Memory B cell (primary cell): Measurements from ENCODE around the gene ATXN7L1.

ENCODE experiments used
- ATAC-seq: fragments of 150-1000 bp; cut with Tn5 transposase; 2 replicates; pipeline ENCODE4 v1.10.0; 2021; ENCODE audit warnings: low read depth, mild to moderate bottlenecking, moderate library complexity
- DNase-seq, 2 donors: peaks; one replicate each; pipeline ENCODE4 v3.0.0; 2022; ENCODE audit warnings: low spot score in 2 of 2
- H3K27ac Mint-ChIP-seq: one replicate; pipeline ENCODE4 v1.8.0; 2022; ENCODE audit warnings: mild to moderate bottlenecking, moderate library complexity, mixed read lengths
- H3K27me3 Mint-ChIP-seq: one replicate; pipeline ENCODE4 v1.8.0; 2022; ENCODE audit warnings: mixed read lengths
- H3K36me3 Mint-ChIP-seq: one replicate; pipeline ENCODE4 v1.8.0; 2022; ENCODE audit warnings: mild to moderate bottlenecking, mixed read lengths
- H3K4me1 Mint-ChIP-seq: one replicate; pipeline ENCODE4 v1.8.0; 2022; ENCODE audit warnings: mixed read lengths
- H3K4me3 Mint-ChIP-seq: one replicate; pipeline ENCODE4 v1.8.0; 2022; ENCODE audit warnings: mild to moderate bottlenecking, moderate library complexity, mixed read lengths
- H3K9me3 Mint-ChIP-seq: one replicate; pipeline ENCODE4 v1.8.0; 2022; ENCODE audit warnings: mixed read lengths

The ATXN7L1 gene

GRCh38 chr7:105743351-105744090 is 132.9 kb downstream of the ATXN7L1 start:
- Mint-ChIP-seq H3K36me3 (no peaks in the 10 kb centered on the region), H3K9me3 (no peaks in the 10 kb centered on the region), H3K27me3 (no peaks in the 10 kb centered on the region), H3K4me3 (peak overlapping the region; percentile 11), H3K4me1 (peaks cover 13% of the 10 kb centered on the region), H3K27ac (no peak overlapping the region)
- peak; percentile 83 for ATAC-seq
- DNase-seq, result no peak

GRCh38 chr7:105742787-105743186 is 133.6 kb downstream of the ATXN7L1 start:
- Mint-ChIP-seq H3K4me3 (no peak overlapping the region), H3K27ac (no peak overlapping the region)

GRCh38 chr7:105741982-105742381 is 134.4 kb downstream of the ATXN7L1 start:
- H3K27ac Mint-ChIP-seq, result no peak overlapping the region
- H3K4me1 Mint-ChIP-seq, result peaks cover 13% of the 10 kb centered on the region
- H3K4me3 Mint-ChIP-seq, result no peak overlapping the region
- no peak for ATAC-seq
- no peaks in the 10 kb centered on the region for H3K9me3 Mint-ChIP-seq
- DNase-seq, result no peak
- no peaks in the 10 kb centered on the region for H3K27me3 Mint-ChIP-seq
- H3K36me3 Mint-ChIP-seq, result no peaks in the 10 kb centered on the region

More at GRCh38 chr7:105742787-105743186, 133.6 kb downstream of the ATXN7L1 start:
- ATAC-seq, result no peak
- Mint-ChIP-seq H3K4me1 (peaks cover 13% of the 10 kb centered on the region), H3K9me3 (no peaks in the 10 kb centered on the region), H3K27me3 (no peaks in the 10 kb centered on the region), H3K36me3 (no peaks in the 10 kb centered on the region)
- no peak for DNase-seq

GRCh38 chr7:105738133-105738532 is 138.3 kb downstream of the ATXN7L1 start:
- ATAC-seq (no peak), DNase-seq (no peak)
- H3K4me3 Mint-ChIP-seq, result no peak overlapping the region
- peaks cover 6% of the 10 kb centered on the region for H3K4me1 Mint-ChIP-seq
- no peaks in the 10 kb centered on the region for H3K27me3 Mint-ChIP-seq
- H3K9me3 Mint-ChIP-seq, result peaks cover 3% of the 10 kb centered on the region
- no peaks in the 10 kb centered on the region for H3K36me3 Mint-ChIP-seq
- no peak overlapping the region for H3K27ac Mint-ChIP-seq

GRCh38 chr7:105734233-105734632 is 142.2 kb downstream of the ATXN7L1 start:
- Mint-ChIP-seq H3K4me1 (peaks cover 3% of the 10 kb centered on the region), H3K27me3 (no peaks in the 10 kb centered on the region), H3K9me3 (peaks cover 3% of the 10 kb centered on the region), H3K4me3 (no peak overlapping the region), H3K36me3 (no peaks in the 10 kb centered on the region), H3K27ac (no peak overlapping the region)
- ATAC-seq (no peak), DNase-seq (no peak)

- H3K27ac Mint-ChIP-seq, result no peak overlapping the region
- no peaks in the 10 kb centered on the region for H3K36me3 Mint-ChIP-seq
- H3K4me1 Mint-ChIP-seq, result peaks cover 3% of the 10 kb centered on the region
- no peak overlapping the region for H3K4me3 Mint-ChIP-seq
- ATAC-seq, result no peak
- no peak for DNase-seq
- H3K27me3 Mint-ChIP-seq, result no peaks in the 10 kb centered on the region
- peaks cover 3% of the 10 kb centered on the region for H3K9me3 Mint-ChIP-seq
Measured at GRCh38 chr7:105731042-105731441, 145.4 kb downstream of the ATXN7L1 start.

- Mint-ChIP-seq H3K27me3 (no peaks in the 10 kb centered on the region), H3K9me3 (no peaks in the 10 kb centered on the region), H3K4me1 (peaks cover 3% of the 10 kb centered on the region), H3K36me3 (no peaks in the 10 kb centered on the region), H3K4me3 (no peak overlapping the region), H3K27ac (no peak overlapping the region)
- ATAC-seq (no peak), DNase-seq (no peak)
Measured at GRCh38 chr7:105728028-105728427, 148.4 kb downstream of the ATXN7L1 start.

GRCh38 chr7:105724688-105725087 is 151.7 kb downstream of the ATXN7L1 start:
- Mint-ChIP-seq H3K36me3 (no peaks in the 10 kb centered on the region), H3K9me3 (no peaks in the 10 kb centered on the region), H3K4me3 (no peak overlapping the region), H3K27me3 (no peaks in the 10 kb centered on the region), H3K27ac (no peak overlapping the region), H3K4me1 (no peaks in the 10 kb centered on the region)
- ATAC-seq, result no peak
- no peak for DNase-seq

GRCh38 chr7:105723572-105723971 is 152.8 kb downstream of the ATXN7L1 start:
- ATAC-seq, result no peak
- no peak for DNase-seq
- Mint-ChIP-seq H3K27me3 (no peaks in the 10 kb centered on the region), H3K4me1 (peaks cover 2% of the 10 kb centered on the region), H3K4me3 (no peak overlapping the region), H3K27ac (no peak overlapping the region), H3K9me3 (no peaks in the 10 kb centered on the region), H3K36me3 (no peaks in the 10 kb centered on the region)

GRCh38 chr7:105721571-105722104 is 154.8 kb downstream of the ATXN7L1 start:
- Mint-ChIP-seq H3K27ac (no peak overlapping the region), H3K27me3 (no peaks in the 10 kb centered on the region), H3K36me3 (no peaks in the 10 kb centered on the region), H3K4me1 (peaks cover 7% of the 10 kb centered on the region), H3K4me3 (no peak overlapping the region), H3K9me3 (no peaks in the 10 kb centered on the region)
- ATAC-seq, result no peak
- no peak for DNase-seq

- no peak for ATAC-seq
- Mint-ChIP-seq H3K9me3 (no peaks in the 10 kb centered on the region), H3K27me3 (no peaks in the 10 kb centered on the region), H3K4me3 (no peak overlapping the region), H3K4me1 (peaks cover 7% of the 10 kb centered on the region), H3K27ac (no peak overlapping the region), H3K36me3 (no peaks in the 10 kb centered on the region)
- no peak for DNase-seq
Measured at GRCh38 chr7:105719919-105720318, 156.5 kb downstream of the ATXN7L1 start.

- no peaks in the 10 kb centered on the region for H3K27me3 Mint-ChIP-seq
- no peaks in the 10 kb centered on the region for H3K36me3 Mint-ChIP-seq
- no peaks in the 10 kb centered on the region for H3K9me3 Mint-ChIP-seq
- H3K4me3 Mint-ChIP-seq, result no peak overlapping the region
- peaks cover 7% of the 10 kb centered on the region for H3K4me1 Mint-ChIP-seq
- DNase-seq (no peak), ATAC-seq (no peak)
- H3K27ac Mint-ChIP-seq, result no peak overlapping the region
Measured at GRCh38 chr7:105719395-105719794, 157.0 kb downstream of the ATXN7L1 start.

- Mint-ChIP-seq H3K27me3 (no peaks in the 10 kb centered on the region), H3K27ac (peak overlapping the region; percentile 64), H3K36me3 (no peaks in the 10 kb centered on the region), H3K4me3 (no peak overlapping the region), H3K9me3 (no peaks in the 10 kb centered on the region), H3K4me1 (peaks cover 7% of the 10 kb centered on the region)
- ATAC-seq (no peak), DNase-seq (no peak)
Measured at GRCh38 chr7:105718511-105718925, 157.9 kb downstream of the ATXN7L1 start.

GRCh38 chr7:105715528-105715927 is 160.9 kb downstream of the ATXN7L1 start:
- H3K4me3 Mint-ChIP-seq, result no peak overlapping the region
- no peak overlapping the region for H3K27ac Mint-ChIP-seq
- peaks cover 7% of the 10 kb centered on the region for H3K4me1 Mint-ChIP-seq
- DNase-seq (no peak), ATAC-seq (no peak)
- H3K36me3 Mint-ChIP-seq, result peaks cover 9% of the 10 kb centered on the region
- H3K9me3 Mint-ChIP-seq, result peaks cover 11% of the 10 kb centered on the region
- no peaks in the 10 kb centered on the region for H3K27me3 Mint-ChIP-seq
